KOPT-K1 (cell line): ENCODE measurements around the gene PTCH1.

Experiments used
- H3K27ac ChIP-seq: fragments of 200-600 bp; sonication (generic); 2 replicates; pipeline ENCODE4 v1.5.1; 2016; ENCODE audit warnings: antibody characterized with exemption, mild to moderate bottlenecking, low read depth, low read length; ENCODE audit not compliant: poor library complexity, severe bottlenecking
- H3K36me3 ChIP-seq: fragments of 200-600 bp; sonication (generic); 2 replicates; pipeline ENCODE4 v1.5.1; 2017; ENCODE audit warnings: antibody characterized with exemption, mild to moderate bottlenecking, low read length, moderate library complexity; ENCODE audit not compliant: insufficient read depth
- H3K9me3 ChIP-seq: fragments of 200-600 bp; sonication (generic); 2 replicates; pipeline ENCODE4 v1.5.1; 2017; ENCODE audit warnings: antibody characterized with exemption, low read length, mild to moderate bottlenecking; ENCODE audit not compliant: insufficient read depth, poor library complexity, severe bottlenecking

PTCH1 gene

DNA sequence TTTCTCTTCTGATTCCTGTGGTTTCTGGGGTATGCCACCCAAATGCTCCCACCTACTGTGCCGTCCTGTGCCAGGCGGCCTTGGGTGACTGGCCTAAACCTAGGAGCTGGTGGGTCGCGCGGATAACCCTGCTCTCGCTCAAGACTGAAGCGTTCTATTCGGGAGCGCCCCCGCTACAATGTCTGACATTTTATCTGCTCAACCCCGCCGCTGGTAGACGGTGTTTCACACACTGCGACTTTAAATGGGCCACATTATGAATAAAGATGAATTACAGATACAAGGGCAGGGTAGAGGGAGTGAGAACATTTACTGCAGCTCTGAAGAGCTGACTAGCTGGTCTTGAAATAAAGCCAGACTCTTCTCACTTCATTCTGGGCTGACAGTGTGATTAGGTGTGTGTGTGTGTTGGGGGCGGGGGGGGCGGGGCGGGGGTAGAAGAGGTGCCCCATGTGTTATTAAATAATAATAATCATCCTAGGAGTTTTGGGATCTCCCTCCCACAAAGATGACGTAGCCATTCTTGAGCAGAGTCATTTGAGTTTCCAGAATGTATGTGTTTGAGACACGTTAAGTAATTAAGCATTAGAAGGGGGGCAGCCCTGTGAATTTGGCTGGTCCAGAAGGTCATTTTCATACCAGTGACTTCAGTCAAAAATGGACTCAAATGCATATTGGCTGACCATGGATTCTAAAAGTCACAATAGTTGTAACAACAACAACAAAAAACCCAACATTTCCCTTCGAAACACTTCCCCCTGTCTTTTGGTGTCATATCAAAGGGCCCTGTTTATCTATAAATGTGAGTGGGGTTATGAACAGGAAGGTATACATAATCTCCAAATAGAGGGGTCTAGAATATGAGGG, 1.0 kb upstream of the PTCH1 start:
- no peaks in the 10 kb centered on the region for H3K36me3 ChIP-seq
- H3K27ac ChIP-seq: no peak overlapping the region
- H3K9me3 ChIP-seq: peaks cover 7% of the 10 kb centered on the region

DNA sequence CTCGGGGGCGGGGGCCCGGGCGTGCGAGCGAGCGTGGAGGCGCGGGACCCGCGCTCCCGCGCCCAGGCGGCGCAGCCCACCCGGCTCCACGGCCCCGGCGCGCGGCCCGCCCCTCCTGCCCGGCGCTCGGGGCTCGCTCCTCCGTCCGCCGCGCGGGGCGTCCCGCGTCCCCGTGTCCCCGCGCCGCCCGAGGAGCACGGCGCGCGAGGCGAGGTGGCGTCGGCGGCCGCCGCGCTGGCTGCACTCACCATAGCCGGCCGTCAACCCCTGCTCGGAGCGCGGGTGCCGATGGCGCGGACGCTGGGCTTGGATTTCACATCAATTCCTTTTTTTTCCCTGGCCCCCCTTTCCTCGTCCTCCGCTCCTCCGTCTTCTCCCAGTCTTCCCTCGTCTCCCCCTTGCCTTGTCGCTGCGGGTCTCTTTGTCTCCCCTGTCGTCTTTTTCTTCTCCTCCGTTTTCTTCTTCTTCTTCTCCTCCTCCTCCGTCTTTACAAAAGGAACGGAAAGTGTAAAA, 494 bp downstream of the PTCH1 start:
- H3K36me3 ChIP-seq: no peaks in the 10 kb centered on the region
- peaks cover 7% of the 10 kb centered on the region for H3K9me3 ChIP-seq
- no peak overlapping the region for H3K27ac ChIP-seq

- Histone ChIP-seq H3K36me3 (no peaks in the 10 kb centered on the region), H3K27ac (no peak overlapping the region)
Measured at GRCh38 chr9:95515272-95516113, 1.3 kb downstream of the PTCH1 start.

DNA sequence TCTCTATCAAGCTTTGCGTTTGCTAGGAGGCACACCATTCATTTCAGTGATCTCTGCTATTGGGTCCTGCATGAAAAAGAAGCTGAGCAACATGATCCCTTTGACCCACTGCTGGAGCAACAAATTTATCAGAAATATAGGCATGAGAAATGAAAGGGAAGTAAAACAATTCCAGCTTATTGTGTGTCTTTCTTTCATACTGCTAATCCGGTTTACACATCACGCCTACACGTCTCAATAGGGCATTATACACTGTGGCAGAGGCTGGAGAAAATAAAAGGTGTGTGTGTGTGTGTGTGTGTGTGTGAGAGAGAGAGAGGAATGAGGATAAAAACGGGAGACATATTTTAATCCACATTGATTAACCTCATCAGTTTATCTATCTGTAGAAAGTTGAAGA, 2.4 kb downstream of the PTCH1 start:
- Histone ChIP-seq H3K36me3 (no peaks in the 10 kb centered on the region), H3K9me3 (peaks cover under 1% of the 10 kb centered on the region), H3K27ac (no peak overlapping the region)

More at GRCh38 chr9:95515272-95516113, 1.3 kb downstream of the PTCH1 start:
- H3K9me3 ChIP-seq: peaks cover 7% of the 10 kb centered on the region

GRCh38 chr9:95513711-95514110, 3.1 kb downstream of the PTCH1 start:
- Histone ChIP-seq H3K27ac (no peak overlapping the region), H3K36me3 (no peaks in the 10 kb centered on the region), H3K9me3 (no peaks in the 10 kb centered on the region)

- Histone ChIP-seq H3K36me3 (no peaks in the 10 kb centered on the region), H3K27ac (no peak overlapping the region), H3K9me3 (no peaks in the 10 kb centered on the region)
Measured at GRCh38 chr9:95512709-95513095, 4.1 kb downstream of the PTCH1 start.

DNA sequence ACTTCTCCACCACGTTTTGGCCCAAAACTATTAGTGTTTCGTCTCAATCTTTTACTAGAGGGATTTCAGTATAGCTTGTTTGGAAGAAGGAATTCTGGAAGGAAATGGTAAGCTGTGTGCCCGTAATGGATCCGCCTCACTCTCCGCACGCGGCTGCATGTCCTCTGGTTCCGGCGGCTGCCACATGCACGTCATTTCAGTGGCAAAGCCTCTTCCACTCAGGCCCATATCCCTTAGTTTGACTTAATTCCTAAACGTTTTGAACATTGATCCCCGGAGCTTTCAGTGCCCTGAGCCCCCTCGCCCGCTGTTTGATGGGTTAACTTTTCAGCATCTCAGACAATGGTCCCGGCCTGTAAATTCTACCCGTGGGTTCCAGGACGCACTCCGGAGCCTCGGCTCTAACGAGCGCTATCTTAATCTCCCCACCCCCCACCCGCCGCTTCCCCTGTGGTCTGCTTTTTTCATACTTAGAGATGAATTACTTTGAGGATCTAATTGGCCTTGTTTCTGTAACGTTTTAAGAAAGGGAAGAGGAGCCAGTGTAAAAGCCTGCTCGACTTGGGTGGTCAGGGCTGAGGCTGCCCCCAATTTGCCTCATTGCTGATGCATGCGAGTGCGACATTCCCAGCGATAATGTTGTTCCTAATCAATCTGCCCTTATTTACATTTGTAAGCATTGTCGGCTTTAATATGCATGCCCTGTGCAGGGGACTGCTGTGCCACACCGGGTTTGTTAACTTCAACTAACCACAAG, 4.6 kb downstream of the PTCH1 start:
- no peak overlapping the region for H3K27ac ChIP-seq
- H3K9me3 ChIP-seq: no peaks in the 10 kb centered on the region
- H3K36me3 ChIP-seq: no peaks in the 10 kb centered on the region

DNA sequence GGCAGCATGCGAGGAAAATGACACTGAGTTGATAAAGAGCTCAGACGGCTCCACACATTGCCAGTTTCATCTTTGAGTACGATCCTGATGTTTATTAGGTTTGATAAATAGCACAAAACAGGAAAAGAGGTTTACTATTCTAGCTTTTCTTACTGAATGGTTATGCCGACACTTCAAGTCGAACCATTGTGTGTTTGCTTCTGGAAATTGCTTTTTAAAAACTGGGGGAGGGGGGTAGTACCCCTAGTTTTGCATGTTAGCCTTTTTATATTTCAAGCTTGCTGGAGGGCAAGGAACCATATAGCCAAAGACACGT, 5.2 kb downstream of the PTCH1 start:
- H3K27ac ChIP-seq: peak overlapping the region; percentile 49
- no peaks in the 10 kb centered on the region for H3K9me3 ChIP-seq
- H3K36me3 ChIP-seq: no peaks in the 10 kb centered on the region

- H3K36me3 ChIP-seq: no peaks in the 10 kb centered on the region
- H3K9me3 ChIP-seq: no peaks in the 10 kb centered on the region
- peak overlapping the region; percentile 49 for H3K27ac ChIP-seq
Measured at GRCh38 chr9:95510709-95511615, 5.8 kb downstream of the PTCH1 start.

DNA sequence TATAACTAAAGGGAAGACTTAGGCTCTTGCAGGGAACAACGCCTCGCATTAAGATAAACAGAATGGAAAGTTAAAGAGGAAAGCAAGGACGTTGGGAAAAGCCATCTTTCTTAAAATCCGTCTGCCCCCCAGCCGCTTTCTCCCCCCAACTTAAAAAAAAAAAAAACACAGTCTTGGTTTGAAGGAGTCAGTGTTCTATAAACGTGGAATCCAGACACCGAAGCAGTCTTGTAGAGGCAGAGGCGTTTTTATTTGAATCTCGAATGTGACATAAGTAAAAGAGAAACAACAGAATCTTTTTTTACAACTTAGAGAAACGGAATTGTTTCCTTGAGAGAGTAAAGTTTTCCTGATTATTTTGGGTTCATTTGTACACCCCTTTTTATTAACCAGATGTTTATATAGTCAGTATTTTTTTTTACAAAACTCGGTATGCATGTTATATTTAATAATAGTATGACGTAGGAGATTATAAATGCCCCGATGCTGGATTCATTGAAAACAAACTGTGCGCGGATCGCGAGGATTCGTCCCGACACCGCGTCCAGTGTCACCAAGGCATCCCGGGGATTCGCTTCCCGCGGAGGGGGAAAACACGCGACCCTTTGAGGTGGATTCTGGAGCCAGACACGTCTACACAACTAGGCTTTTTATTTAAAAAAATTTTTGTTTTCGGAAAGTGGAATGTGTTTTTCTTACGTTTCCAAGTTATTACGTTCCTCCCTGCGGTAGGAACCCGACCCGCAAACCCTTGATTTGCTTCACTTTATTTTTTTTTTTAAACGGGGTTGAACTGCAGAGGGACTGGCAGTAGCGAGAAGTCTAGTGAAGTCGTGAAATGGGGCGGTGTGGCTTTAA, 6.7 kb downstream of the PTCH1 start:
- no peak overlapping the region for H3K27ac ChIP-seq
- H3K9me3 ChIP-seq: no peaks in the 10 kb centered on the region
- no peaks in the 10 kb centered on the region for H3K36me3 ChIP-seq

DNA sequence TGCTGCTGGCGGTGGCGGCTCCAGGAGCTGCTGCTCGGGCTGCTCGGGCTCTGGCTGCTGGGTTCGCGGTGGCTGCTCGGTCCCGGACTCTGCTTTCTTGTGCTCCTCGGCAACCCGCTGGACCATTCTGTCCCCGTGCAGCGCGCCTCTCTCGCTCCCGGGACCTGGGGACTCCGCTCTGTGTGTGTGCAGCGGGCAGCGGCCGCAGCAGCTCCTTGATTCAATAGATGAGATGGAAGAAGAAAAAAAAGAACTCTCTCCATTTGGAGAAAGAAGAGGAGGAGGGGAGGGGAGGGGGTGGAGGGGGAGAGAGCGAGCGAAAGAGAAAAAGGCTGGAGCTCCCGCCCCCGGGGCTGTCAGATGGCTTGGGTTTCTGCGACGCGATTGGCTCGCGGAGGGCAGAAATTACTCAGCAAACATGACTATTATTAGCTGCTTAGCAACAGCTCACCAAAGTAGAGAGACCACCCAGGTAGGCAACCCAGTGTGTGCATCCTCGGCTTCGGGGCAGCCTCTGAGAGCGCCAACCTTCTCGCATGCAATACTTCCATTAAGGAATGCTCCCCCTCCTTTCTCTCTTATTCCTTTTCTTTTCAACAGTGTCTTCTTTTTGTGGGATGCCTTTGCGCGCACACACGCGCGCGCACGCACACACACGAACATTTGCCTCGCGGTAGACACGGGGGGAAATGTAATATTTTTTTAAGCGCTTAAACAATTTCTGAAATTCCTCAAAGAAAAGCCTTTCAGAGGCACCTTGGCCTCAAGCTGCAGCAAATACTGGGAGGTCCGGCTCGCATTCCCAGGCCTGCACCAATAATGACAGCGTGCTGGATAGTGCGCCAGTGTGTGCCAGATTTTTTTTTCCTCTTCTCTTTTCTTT, 7.6 kb downstream of the PTCH1 start:
- H3K27ac ChIP-seq: no peak overlapping the region
- no peaks in the 10 kb centered on the region for H3K36me3 ChIP-seq
- H3K9me3 ChIP-seq: no peaks in the 10 kb centered on the region

DNA sequence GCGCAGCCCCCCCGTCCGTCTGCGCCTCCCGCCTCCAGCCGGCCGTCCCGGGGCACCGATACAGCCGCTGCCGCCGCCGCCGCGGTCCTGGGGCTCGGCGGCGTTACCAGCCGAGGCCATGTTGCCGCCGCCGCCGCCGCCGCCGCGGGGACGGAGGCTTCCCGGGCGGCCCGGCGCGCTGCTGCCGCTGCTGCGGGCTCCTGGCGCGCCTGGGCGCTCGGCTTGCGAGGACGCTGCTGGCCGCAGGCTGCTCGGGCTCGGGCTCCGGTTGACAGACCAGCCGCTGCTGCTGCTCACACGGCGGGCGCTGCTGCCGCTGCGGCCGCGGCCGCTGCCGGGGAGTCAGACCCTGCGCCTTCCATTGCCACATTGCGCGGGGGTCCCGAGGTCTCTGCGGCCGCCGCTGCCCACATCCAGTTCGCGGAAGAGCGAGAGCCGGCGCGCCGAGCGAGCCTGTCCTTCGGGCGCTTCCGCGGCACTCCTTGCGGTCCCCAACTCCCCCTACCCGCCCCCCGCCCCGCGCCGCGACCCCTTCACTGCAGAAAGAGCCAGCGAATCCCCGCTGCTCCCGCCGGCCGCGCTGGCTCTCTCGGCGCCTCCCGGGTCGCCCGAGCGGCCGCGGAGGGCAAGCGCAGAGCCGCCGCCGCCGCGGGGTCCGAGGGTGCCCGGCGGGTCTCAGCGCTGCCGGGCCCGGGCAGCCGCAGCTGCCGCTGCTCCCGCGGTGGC, 8.4 kb downstream of the PTCH1 start:
- H3K36me3 ChIP-seq: no peaks in the 10 kb centered on the region
- no peak overlapping the region for H3K27ac ChIP-seq
- H3K9me3 ChIP-seq: no peaks in the 10 kb centered on the region
